ENCODE data around the gene INKA1.

INKA1 gene

GRCh38 chr3:49787182-49787464 is 15.9 kb upstream of the INKA1 start:
- DNase-seq: no peak

- no peak for DNase-seq
These were observed 15.5 kb upstream of the INKA1 start for GRCh38 chr3:49787536-49787935.

- no peak for DNase-seq
These were observed 15.0 kb upstream of the INKA1 start for GRCh38 chr3:49788056-49788455.

GRCh38 chr3:49790626-49791411 is 12.2 kb upstream of the INKA1 start:
- no peak for DNase-seq

- no peak for DNase-seq
These were observed 11.5 kb upstream of the INKA1 start for GRCh38 chr3:49791571-49791970.

- no peak for DNase-seq
These were observed 10.5 kb upstream of the INKA1 start for GRCh38 chr3:49792371-49793150.

- DNase-seq: no peak
These were observed 9.5 kb upstream of the INKA1 start for GRCh38 chr3:49793486-49794085.

GRCh38 chr3:49794431-49794830 is 8.6 kb upstream of the INKA1 start:
- no peak for DNase-seq

GRCh38 chr3:49794926-49795905 is 7.8 kb upstream of the INKA1 start:
- no peak for DNase-seq

GRCh38 chr3:49799105-49799504 is 4.0 kb upstream of the INKA1 start:
- DNase-seq: no peak

- DNase-seq: no peak
These were observed 3.3 kb upstream of the INKA1 start, which contains the start of gene CDHR4 for GRCh38 chr3:49799761-49800160. Gene CDHR4, minus strand, starts transcription at chr3:49799873. Its CDS starts 61 bp downstream, at chr3:49799812.

GRCh38 chr3:49801160-49801559 is 1.9 kb upstream of the INKA1 start:
- no peak for DNase-seq

- DNase-seq: peak; percentile 31
These were observed 542 bp downstream of the INKA1 start for GRCh38 chr3:49803465-49804140.

- no peak for DNase-seq
These were observed 1.3 kb downstream of the INKA1 start for GRCh38 chr3:49804141-49805041.

GRCh38 chr3:49805367-49805782 is 2.3 kb downstream of the INKA1 start:
- no peak for DNase-seq

GRCh38 chr3:49805897-49806701 is 3.0 kb downstream of the INKA1 start:
- DNase-seq: no peak

GRCh38 chr3:49806850-49807249 is 3.8 kb downstream of the INKA1 start:
- no peak for DNase-seq

- no peak for DNase-seq
These were observed 4.5 kb downstream of the INKA1 start for GRCh38 chr3:49807431-49808114.

- DNase-seq: no peak
These were observed 9.9 kb downstream of the INKA1 start for GRCh38 chr3:49812916-49813496.

All from stimulated activated CD4-positive, alpha-beta T cell treated with anti-CD3 and anti-CD28 coated beads, Interleukin-1b, Interleukin-23, amount 100 ng/mL, for 48 hours (primary cell).